Fibroblast of skin of left biceps (primary cell): ENCODE measurements around the gene GNAI3.
A peak's percentile ranks its signal among the peaks of the same experiment; 100 is the strongest.

Source experiments
- DNase-seq, 2 experiments: peaks; one replicate each; pipeline ENCODE4 v3.0.0-alpha.2; 2013; ENCODE audit warnings: low read depth in 2 of 2

GNAI3 gene

GRCh38 chr1:109546311-109547109 is 1.9 kb upstream of the GNAI3 start:
- peak; percentile 64 to 68 for DNase-seq

GRCh38 chr1:109547463-109548320 is 723 bp upstream of the GNAI3 start:
- DNase-seq: no peak

- DNase-seq: no peak
Measured at GRCh38 chr1:109556563-109556962, 8.1 kb downstream of the GNAI3 start.

GRCh38 chr1:109557520-109557919 is 9.1 kb downstream of the GNAI3 start:
- no peak for DNase-seq

GRCh38 chr1:109559995-109560394 is 11.6 kb downstream of the GNAI3 start:
- no peak for DNase-seq

- no peak for DNase-seq
Measured at GRCh38 chr1:109564194-109564878, 15.9 kb downstream of the GNAI3 start.

GRCh38 chr1:109565241-109565640 is 16.8 kb downstream of the GNAI3 start:
- no peak for DNase-seq

- DNase-seq: no peak
Measured at GRCh38 chr1:109566982-109567381, 18.6 kb downstream of the GNAI3 start.

- no peak for DNase-seq
Measured at GRCh38 chr1:109567877-109568672, 19.7 kb downstream of the GNAI3 start.

GRCh38 chr1:109569323-109569722 is 20.9 kb downstream of the GNAI3 start:
- no peak for DNase-seq

- no peak for DNase-seq
Measured at GRCh38 chr1:109570414-109570813, 22.0 kb downstream of the GNAI3 start.

- no peak for DNase-seq
Measured at GRCh38 chr1:109573785-109574184, 25.4 kb downstream of the GNAI3 start.

- DNase-seq: no peak
Measured at GRCh38 chr1:109578947-109579443, 30.6 kb downstream of the GNAI3 start.

GRCh38 chr1:109579491-109579890 is 31.1 kb downstream of the GNAI3 start:
- DNase-seq: no peak

GRCh38 chr1:109582021-109582420 is 33.6 kb downstream of the GNAI3 start:
- no peak for DNase-seq

GRCh38 chr1:109584766-109585165 is 36.4 kb downstream of the GNAI3 start:
- DNase-seq: no peak

- no peak for DNase-seq
Measured at GRCh38 chr1:109586055-109586454, 37.6 kb downstream of the GNAI3 start.

- DNase-seq: no peak
Measured at GRCh38 chr1:109589177-109589576, 40.8 kb downstream of the GNAI3 start.

GRCh38 chr1:109589679-109590078 is 41.3 kb downstream of the GNAI3 start:
- DNase-seq: no peak

GRCh38 chr1:109592916-109593315 is 44.5 kb downstream of the GNAI3 start:
- no peak for DNase-seq

- DNase-seq: no peak
Measured at GRCh38 chr1:109595531-109595930, 47.1 kb downstream of the GNAI3 start.
